22Rv1 (cell line): ENCODE results near the gene MAPT.

Source experiments
- H3K27ac ChIP-seq: fragments of 450-650 bp; 2 replicates; pipeline ENCODE4 v1.5.1; 2017
- ZFX ChIP-seq: fragments of 450-650 bp; IDR thresholded peaks from 2 replicates; pipeline ENCODE4 v1.6.1; 2017; ENCODE audit warnings: antibody characterized with exemption, borderline replicate concordance
- TF ChIP-seq, protein P1 (sequence below): fragments of 450-650 bp; IDR thresholded peaks from 2 replicates; pipeline ENCODE4 v1.5.1; 2017; ENCODE audit warnings: mild to moderate bottlenecking

The MAPT gene

GRCh38 chr17:45918241-45918745 is 23.9 kb downstream of the MAPT start:
- TF ChIP-seq, protein P1, sequence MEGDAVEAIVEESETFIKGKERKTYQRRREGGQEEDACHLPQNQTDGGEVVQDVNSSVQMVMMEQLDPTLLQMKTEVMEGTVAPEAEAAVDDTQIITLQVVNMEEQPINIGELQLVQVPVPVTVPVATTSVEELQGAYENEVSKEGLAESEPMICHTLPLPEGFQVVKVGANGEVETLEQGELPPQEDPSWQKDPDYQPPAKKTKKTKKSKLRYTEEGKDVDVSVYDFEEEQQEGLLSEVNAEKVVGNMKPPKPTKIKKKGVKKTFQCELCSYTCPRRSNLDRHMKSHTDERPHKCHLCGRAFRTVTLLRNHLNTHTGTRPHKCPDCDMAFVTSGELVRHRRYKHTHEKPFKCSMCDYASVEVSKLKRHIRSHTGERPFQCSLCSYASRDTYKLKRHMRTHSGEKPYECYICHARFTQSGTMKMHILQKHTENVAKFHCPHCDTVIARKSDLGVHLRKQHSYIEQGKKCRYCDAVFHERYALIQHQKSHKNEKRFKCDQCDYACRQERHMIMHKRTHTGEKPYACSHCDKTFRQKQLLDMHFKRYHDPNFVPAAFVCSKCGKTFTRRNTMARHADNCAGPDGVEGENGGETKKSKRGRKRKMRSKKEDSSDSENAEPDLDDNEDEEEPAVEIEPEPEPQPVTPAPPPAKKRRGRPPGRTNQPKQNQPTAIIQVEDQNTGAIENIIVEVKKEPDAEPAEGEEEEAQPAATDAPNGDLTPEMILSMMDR: no peak
- TF ChIP-seq ZFX: no peak
- H3K27ac ChIP-seq: no peak overlapping the region

- H3K27ac ChIP-seq: no peak overlapping the region
- TF ChIP-seq, protein P1: no peak
- no peak for TF ChIP-seq ZFX
These were observed 24.8 kb downstream of the MAPT start for GRCh38 chr17:45919136-45919535.

- TF ChIP-seq ZFX: no peak
- TF ChIP-seq, protein P1: no peak
- no peak overlapping the region for H3K27ac ChIP-seq
These were observed 25.7 kb downstream of the MAPT start for GRCh38 chr17:45920083-45920482.

DNA sequence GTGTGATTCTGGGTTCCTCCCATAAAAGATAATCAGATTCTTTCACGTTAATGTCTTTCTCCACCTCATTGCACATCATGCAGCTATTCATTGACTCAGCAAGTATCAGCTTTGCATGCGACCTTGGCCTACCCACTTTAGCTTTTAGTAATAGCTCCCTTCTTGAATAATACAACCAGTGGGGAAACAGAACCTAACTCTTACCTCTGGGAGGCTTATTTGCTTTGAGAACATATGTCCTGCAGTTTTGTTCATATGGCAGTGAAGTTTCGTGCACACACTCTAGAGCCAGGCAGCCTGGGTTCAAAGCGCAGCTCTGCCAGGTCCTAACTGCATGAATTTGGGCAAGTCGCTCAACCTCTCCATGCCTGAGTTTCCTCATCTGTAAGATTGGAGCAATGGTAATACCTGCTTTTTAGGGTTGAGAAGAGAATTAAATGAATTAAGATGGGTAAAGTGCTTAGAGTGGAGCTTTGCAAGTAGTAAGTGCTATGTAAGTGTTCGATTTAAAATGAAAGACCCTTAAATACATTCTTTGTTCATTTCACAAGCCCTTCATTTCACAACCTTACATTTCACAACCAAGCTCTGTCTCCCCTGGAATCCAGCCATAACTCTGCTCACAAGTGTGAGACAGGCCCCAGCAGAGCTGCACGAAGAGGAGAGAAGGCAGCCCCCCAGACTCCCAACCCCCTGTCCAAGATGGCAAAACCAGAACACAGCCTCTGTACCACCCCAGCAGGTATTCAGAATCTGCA is 29.3 kb downstream of the MAPT start:
- H3K27ac ChIP-seq: no peak overlapping the region
- TF ChIP-seq ZFX: no peak
- TF ChIP-seq, protein P1: no peak

GRCh38 chr17:45924332-45924820 is 30.0 kb downstream of the MAPT start:
- H3K27ac ChIP-seq: no peak overlapping the region
- TF ChIP-seq ZFX: no peak
- TF ChIP-seq, protein P1: no peak

DNA sequence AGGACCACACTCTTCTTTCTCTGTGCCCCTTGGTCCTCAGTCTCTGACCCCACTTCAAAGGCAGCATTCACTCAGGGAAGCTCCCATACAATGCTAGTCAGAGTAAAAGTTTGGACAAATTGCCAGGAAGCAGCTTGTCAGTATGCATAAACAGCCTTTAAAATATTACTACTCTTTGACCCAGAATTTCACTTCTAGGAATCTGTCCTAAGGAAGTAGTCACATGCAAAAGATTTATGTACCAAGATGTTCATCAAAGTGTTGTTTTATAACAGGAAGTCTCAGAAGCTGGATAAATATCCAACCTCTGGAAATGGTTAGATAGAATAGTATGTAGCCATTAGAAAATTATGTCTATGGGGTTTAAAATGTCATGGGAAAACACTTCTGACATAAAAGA is 31.0 kb downstream of the MAPT start:
- no peak overlapping the region for H3K27ac ChIP-seq
- TF ChIP-seq, protein P1: no peak
- no peak for TF ChIP-seq ZFX

DNA sequence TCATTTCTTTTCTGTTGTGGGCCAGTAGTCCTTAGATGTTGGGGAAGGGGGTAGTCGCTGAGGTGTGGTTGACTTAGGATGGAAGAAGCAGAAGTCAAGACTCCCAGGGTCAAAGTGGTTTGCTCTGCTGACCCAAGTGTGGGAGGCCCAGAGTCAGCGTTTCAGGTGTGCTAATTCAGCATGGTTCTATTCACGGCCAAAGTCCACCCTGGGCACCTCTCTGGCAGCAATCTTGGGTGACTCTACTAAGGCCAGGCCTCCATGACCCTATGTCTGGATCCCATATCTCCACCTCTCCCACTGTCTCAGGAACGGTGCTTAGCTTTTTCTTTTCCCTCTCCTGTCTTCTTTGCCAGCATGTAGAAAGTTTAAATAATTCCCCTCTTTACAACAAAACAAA is 32.9 kb downstream of the MAPT start:
- no peak overlapping the region for H3K27ac ChIP-seq
- no peak for TF ChIP-seq ZFX
- TF ChIP-seq, protein P1: no peak
